ENCODE results near the gene SNCAIP.
"Not testable (repeated sequence)": the region's sequence is repeated elsewhere in the genome, so short reads cannot be mapped to it uniquely, and the experiment has no call there.

SNCAIP gene

GRCh38 chr5:122351416-122352157, 39.5 kb downstream of the SNCAIP start:
- Histone ChIP-seq H4K8ac (ENCODE audit: low read depth, low read length) (no peak overlapping the region), H3K36me3 (ENCODE audit: control insufficient read depth in 1 of 2, insufficient read depth in 2 of 2, low read length in 2 of 2) (no peaks in the 10 kb centered on the region), H3K9me3 (ENCODE audit: insufficient read depth, low read depth, low read length) (no peaks in the 10 kb centered on the region), H2BK120ac (ENCODE audit: insufficient read depth, low read length, poor library complexity) (no peak overlapping the region), H3K4ac (ENCODE audit: low read depth, low read length) (no peak overlapping the region), H3K18ac (ENCODE audit: low read length) (no peak overlapping the region), H3K23ac (ENCODE audit: low read length) (no peak overlapping the region), H3K4me1 (ENCODE audit: control insufficient read depth in 1 of 2, insufficient read depth in 2 of 2, low read length in 2 of 2) (peaks cover 3 to 6% of the 10 kb centered on the region in 2 experiments), H2AK5ac (ENCODE audit: low read length) (no peak overlapping the region), H3K79me2 (ENCODE audit: control insufficient read depth, insufficient read depth, low read length, poor library complexity) (no peaks in the 10 kb centered on the region), H3K14ac (ENCODE audit: low read length) (no peak overlapping the region), H2BK5ac (ENCODE audit: low read depth, low read length, poor library complexity) (no peak overlapping the region), H3K27ac (ENCODE audit: low read depth, low read length) (no peak overlapping the region), H3K27me3 (ENCODE audit: insufficient read depth, low read length) (no peaks in the 10 kb centered on the region), H4K12ac (ENCODE audit: low read depth, low read length) (no peak overlapping the region), H2BK12ac (ENCODE audit: low read length) (no peak overlapping the region), H4K91ac (ENCODE audit: low read depth, low read length) (peak overlapping the region; percentile 58), H3K79me1 (ENCODE audit: low read length) (peaks cover 8% of the 10 kb centered on the region), H2AFZ (ENCODE audit: insufficient read depth, low read length, poor library complexity) (no peak overlapping the region), H3K4me3 (ENCODE audit: low read depth, low read length) (no peak overlapping the region), H3K9ac (ENCODE audit: low read length) (no peak overlapping the region), H3K4me2 (ENCODE audit: low read length) (no peak overlapping the region)
- WGBS (ENCODE audit: extremely low coverage, insufficient coverage, insufficient read length) = no CpG with 5 or more reads among the region's 4 CpGs
- peak in 1 of 2 donors; percentile 4 for DNase-seq

GRCh38 chr5:122352331-122352730, 40.3 kb downstream of the SNCAIP start:
- Histone ChIP-seq H3K79me2 (ENCODE audit: control insufficient read depth, insufficient read depth, low read length, poor library complexity) (no peaks in the 10 kb centered on the region), H4K12ac (ENCODE audit: low read depth, low read length) (no peak overlapping the region), H3K36me3 (ENCODE audit: control insufficient read depth in 1 of 2, insufficient read depth in 2 of 2, low read length in 2 of 2) (no peaks in the 10 kb centered on the region), H4K91ac (ENCODE audit: low read depth, low read length) (no peak overlapping the region), H3K4me1 (ENCODE audit: control insufficient read depth in 1 of 2, insufficient read depth in 2 of 2, low read length in 2 of 2) (peaks cover 6 to 7% of the 10 kb centered on the region in 2 experiments), H3K79me1 (ENCODE audit: low read length) (peaks cover 10% of the 10 kb centered on the region), H3K18ac (ENCODE audit: low read length) (peak overlapping the region; percentile 53), H3K14ac (ENCODE audit: low read length) (peak overlapping the region; percentile 74), H2BK5ac (ENCODE audit: low read depth, low read length, poor library complexity) (peak overlapping the region; percentile 68), H3K27ac (ENCODE audit: low read depth, low read length) (no peak overlapping the region), H4K8ac (ENCODE audit: low read depth, low read length) (no peak overlapping the region), H3K4ac (ENCODE audit: low read depth, low read length) (no peak overlapping the region), H3K4me2 (ENCODE audit: low read length) (no peak overlapping the region), H2AK5ac (ENCODE audit: low read length) (peak overlapping the region; percentile 69), H2BK120ac (ENCODE audit: insufficient read depth, low read length, poor library complexity) (peak overlapping the region; percentile 90), H3K4me3 (ENCODE audit: low read depth, low read length) (no peak overlapping the region), H2AFZ (ENCODE audit: insufficient read depth, low read length, poor library complexity) (no peak overlapping the region), H3K23ac (ENCODE audit: low read length) (no peak overlapping the region), H2BK12ac (ENCODE audit: low read length) (peak overlapping the region; percentile 80), H3K9ac (ENCODE audit: low read length) (no peak overlapping the region), H3K9me3 (ENCODE audit: insufficient read depth, low read depth, low read length) (no peaks in the 10 kb centered on the region), H3K27me3 (ENCODE audit: insufficient read depth, low read length) (no peaks in the 10 kb centered on the region)
- no peak for DNase-seq

- no CpG with 5 or more reads among the region's 3 CpGs for WGBS (ENCODE audit: extremely low coverage, insufficient coverage, insufficient read length)
- not testable (repeated sequence) for H3K27ac ChIP-seq (ENCODE audit: low read depth, low read length); DNase-seq
These were observed 41.3 kb downstream of the SNCAIP start for GRCh38 chr5:122353361-122353760.

GRCh38 chr5:122354293-122354692, 42.3 kb downstream of the SNCAIP start:
- H3K14ac ChIP-seq (ENCODE audit: low read length) = no peak overlapping the region
- H3K79me1 ChIP-seq (ENCODE audit: low read length) = peaks cover 10% of the 10 kb centered on the region
- H2AFZ ChIP-seq (ENCODE audit: insufficient read depth, low read length, poor library complexity) = no peak overlapping the region
- no peak overlapping the region for H2BK120ac ChIP-seq (ENCODE audit: insufficient read depth, low read length, poor library complexity)
- no peak overlapping the region for H3K23ac ChIP-seq (ENCODE audit: low read length)
- H3K9me3 ChIP-seq (ENCODE audit: insufficient read depth, low read depth, low read length) = no peaks in the 10 kb centered on the region
- no peak overlapping the region for H4K8ac ChIP-seq (ENCODE audit: low read depth, low read length)
- no peak overlapping the region for H2AK5ac ChIP-seq (ENCODE audit: low read length)
- no peak for DNase-seq
- no peak overlapping the region for H3K4me3 ChIP-seq (ENCODE audit: low read depth, low read length)
- H4K12ac ChIP-seq (ENCODE audit: low read depth, low read length) = no peak overlapping the region
- H3K4me1 ChIP-seq (ENCODE audit: control insufficient read depth in 1 of 2, insufficient read depth in 2 of 2, low read length in 2 of 2) = peaks cover 6 to 7% of the 10 kb centered on the region in 2 experiments
- H3K36me3 ChIP-seq (ENCODE audit: control insufficient read depth in 1 of 2, insufficient read depth in 2 of 2, low read length in 2 of 2) = no peaks in the 10 kb centered on the region
- no peak overlapping the region for H2BK12ac ChIP-seq (ENCODE audit: low read length)
- H3K4me2 ChIP-seq (ENCODE audit: low read length) = no peak overlapping the region
- H3K18ac ChIP-seq (ENCODE audit: low read length) = no peak overlapping the region
- no peaks in the 10 kb centered on the region for H3K27me3 ChIP-seq (ENCODE audit: insufficient read depth, low read length)
- H3K79me2 ChIP-seq (ENCODE audit: control insufficient read depth, insufficient read depth, low read length, poor library complexity) = no peaks in the 10 kb centered on the region
- no CpG with 5 or more reads among the region's 3 CpGs for WGBS (ENCODE audit: extremely low coverage, insufficient coverage, insufficient read length)
- H3K27ac ChIP-seq (ENCODE audit: low read depth, low read length) = no peak overlapping the region
- no peak overlapping the region for H2BK5ac ChIP-seq (ENCODE audit: low read depth, low read length, poor library complexity)
- H4K91ac ChIP-seq (ENCODE audit: low read depth, low read length) = no peak overlapping the region
- no peak overlapping the region for H3K4ac ChIP-seq (ENCODE audit: low read depth, low read length)
- H3K9ac ChIP-seq (ENCODE audit: low read length) = no peak overlapping the region

More at GRCh38 chr5:122353361-122353760, 41.3 kb downstream of the SNCAIP start:
- H4K12ac ChIP-seq (ENCODE audit: low read depth, low read length); H4K91ac ChIP-seq (ENCODE audit: low read depth, low read length); H3K79me2 ChIP-seq (ENCODE audit: control insufficient read depth, insufficient read depth, low read length, poor library complexity); H3K79me1 ChIP-seq (ENCODE audit: low read length); H3K4me2 ChIP-seq (ENCODE audit: low read length); H3K4ac ChIP-seq (ENCODE audit: low read depth, low read length); H3K14ac ChIP-seq (ENCODE audit: low read length); H2AK5ac ChIP-seq (ENCODE audit: low read length); H3K27me3 ChIP-seq (ENCODE audit: insufficient read depth, low read length); H3K4me1 ChIP-seq (ENCODE audit: control insufficient read depth in 1 of 2, insufficient read depth in 2 of 2, low read length in 2 of 2); H2AFZ ChIP-seq (ENCODE audit: insufficient read depth, low read length, poor library complexity); H3K36me3 ChIP-seq (ENCODE audit: control insufficient read depth in 1 of 2, insufficient read depth in 2 of 2, low read length in 2 of 2); H3K18ac ChIP-seq (ENCODE audit: low read length); H4K8ac ChIP-seq (ENCODE audit: low read depth, low read length); H2BK12ac ChIP-seq (ENCODE audit: low read length); H3K23ac ChIP-seq (ENCODE audit: low read length); H3K9me3 ChIP-seq (ENCODE audit: insufficient read depth, low read depth, low read length); H3K4me3 ChIP-seq (ENCODE audit: low read depth, low read length); H3K9ac ChIP-seq (ENCODE audit: low read length); H2BK5ac ChIP-seq (ENCODE audit: low read depth, low read length, poor library complexity): not testable (repeated sequence)
- peak overlapping the region; percentile 62 for H2BK120ac ChIP-seq (ENCODE audit: insufficient read depth, low read length, poor library complexity)
